AG04449 (cell line): ENCODE measurements around the gene KHK.

Experiments used
- CTCF ChIA-PET: fragments of 350-600 bp; formaldehyde crosslinking; extraction: SDS; loops from one replicate; lab custom pipeline; 2021; ENCODE audit warnings: antibody characterized with exemption; lab: Yijun Ruan, JAX
- POLR2A ChIA-PET: fragments of 400-600, 350-600 bp; formaldehyde crosslinking; extraction: SDS; loops from one replicate; lab custom pipeline; 2020; ENCODE audit warnings: antibody characterized with exemption, inconsistent platforms; lab: Yijun Ruan, JAX
- DNase-seq: peaks from one replicate; pipeline ENCODE4 v3.0.0-alpha.2; 2010; ENCODE audit warnings: low read depth, low spot score
- H3K4me3 ChIP-seq: 2 replicates; pipeline ENCODE4 v1.5.1; 2011; ENCODE audit warnings: low read depth, mild to moderate bottlenecking, control low read depth, low read length
- TF ChIP-seq, protein P1 (sequence below): IDR thresholded peaks from one replicate; pipeline ENCODE4 v1.5.1; 2011; ENCODE audit warnings: mild to moderate bottlenecking, moderate library complexity, low read length, control low read depth, inconsistent platforms; ENCODE audit not compliant: insufficient read depth; ENCODE audit errors: missing control alignments

KHK gene

DNA sequence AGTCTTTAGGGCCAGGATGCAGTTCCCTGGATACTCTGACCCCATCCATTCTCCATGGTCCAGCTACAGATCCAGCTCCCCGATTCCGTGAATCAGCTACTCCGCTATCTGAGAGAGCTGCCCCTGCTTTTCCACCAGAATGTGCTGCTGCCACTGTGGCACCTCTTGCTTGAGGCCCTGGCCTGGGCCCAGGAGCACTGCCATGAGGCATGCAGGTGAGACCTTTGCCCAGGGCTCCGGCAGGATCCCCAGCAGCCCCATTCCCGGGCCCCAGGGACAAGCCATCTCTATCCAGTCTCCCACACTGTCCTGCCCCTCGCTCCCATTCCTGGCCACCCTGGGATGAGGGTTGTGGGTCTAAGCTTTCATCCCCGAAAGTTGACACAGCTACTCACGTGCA lies 46.3 kb upstream of the KHK start:
- POLR2A ChIA-PET, result interaction anchor here (0.7 to 3.4 kb wide), 2 partner anchors 10 to 39 kb away, joined by 3 to 13 read pairs; partner anchors contain the start of gene AGBL5
- CTCF ChIA-PET, result interaction anchor here (1.0 to 1.8 kb wide), 3 partner anchors 9 to 24 kb away, joined by 3 to 6 read pairs (median 3); no protein-coding TSS in a partner anchor
- TF ChIP-seq, protein P1, sequence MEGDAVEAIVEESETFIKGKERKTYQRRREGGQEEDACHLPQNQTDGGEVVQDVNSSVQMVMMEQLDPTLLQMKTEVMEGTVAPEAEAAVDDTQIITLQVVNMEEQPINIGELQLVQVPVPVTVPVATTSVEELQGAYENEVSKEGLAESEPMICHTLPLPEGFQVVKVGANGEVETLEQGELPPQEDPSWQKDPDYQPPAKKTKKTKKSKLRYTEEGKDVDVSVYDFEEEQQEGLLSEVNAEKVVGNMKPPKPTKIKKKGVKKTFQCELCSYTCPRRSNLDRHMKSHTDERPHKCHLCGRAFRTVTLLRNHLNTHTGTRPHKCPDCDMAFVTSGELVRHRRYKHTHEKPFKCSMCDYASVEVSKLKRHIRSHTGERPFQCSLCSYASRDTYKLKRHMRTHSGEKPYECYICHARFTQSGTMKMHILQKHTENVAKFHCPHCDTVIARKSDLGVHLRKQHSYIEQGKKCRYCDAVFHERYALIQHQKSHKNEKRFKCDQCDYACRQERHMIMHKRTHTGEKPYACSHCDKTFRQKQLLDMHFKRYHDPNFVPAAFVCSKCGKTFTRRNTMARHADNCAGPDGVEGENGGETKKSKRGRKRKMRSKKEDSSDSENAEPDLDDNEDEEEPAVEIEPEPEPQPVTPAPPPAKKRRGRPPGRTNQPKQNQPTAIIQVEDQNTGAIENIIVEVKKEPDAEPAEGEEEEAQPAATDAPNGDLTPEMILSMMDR, result no peak

DNA sequence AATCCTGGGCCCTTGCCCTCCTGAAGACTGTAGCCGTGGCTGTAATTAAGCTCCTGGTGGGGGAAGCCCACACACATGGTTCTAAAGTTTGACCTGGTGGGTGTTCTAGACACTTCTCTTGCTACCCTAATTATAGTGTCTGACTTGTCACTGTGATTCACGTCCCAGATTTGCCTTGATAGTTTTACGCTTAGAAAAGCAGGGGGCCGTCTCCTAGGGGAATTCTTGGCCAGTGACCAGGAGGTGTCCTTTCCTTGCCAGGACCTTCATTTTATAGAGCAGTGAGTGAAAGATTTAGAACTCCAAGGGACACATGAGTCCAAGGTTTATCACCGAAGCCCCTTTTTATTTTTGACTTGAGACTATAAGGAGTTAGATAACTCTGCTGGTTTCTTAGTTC lies 44.8 kb upstream of the KHK start:
- CTCF ChIA-PET, result interaction anchor here (1.4 kb wide), 1 partner anchor 9 kb away, joined by 5 read pairs; the partner anchor contains the start of gene TMEM214

More for the DNA sequence above, 46.3 kb upstream of the KHK start:
- no peak overlapping the region for H3K4me3 ChIP-seq
- no peak for DNase-seq

DNA sequence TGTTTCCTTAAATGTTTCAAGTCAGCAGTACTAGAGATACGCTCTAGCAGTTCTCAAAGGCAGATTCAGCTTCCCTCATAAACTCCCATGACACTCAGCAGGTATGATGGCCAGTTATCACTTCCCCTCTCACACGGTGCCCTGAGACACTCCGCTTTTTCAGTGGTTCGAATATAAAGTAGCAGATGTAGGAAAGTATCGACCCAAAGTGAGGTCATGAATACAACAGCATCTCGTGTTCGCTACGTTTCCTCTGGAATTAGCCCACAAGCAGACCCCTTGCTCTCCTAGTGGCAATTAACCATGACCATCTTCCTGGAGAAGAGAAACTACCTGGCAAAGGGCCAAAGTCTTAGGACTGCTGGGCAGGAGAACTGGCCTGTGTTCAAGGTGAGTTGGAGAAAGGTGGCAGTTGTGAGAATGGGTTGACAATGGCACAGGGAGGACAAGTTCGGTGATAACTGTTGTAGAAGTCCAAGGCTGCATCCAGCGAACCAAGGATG lies 44.4 kb upstream of the KHK start:
- TF ChIP-seq, protein P1, result no peak
- CTCF ChIA-PET, result interaction anchor here (1.4 kb wide), 1 partner anchor 9 kb away, joined by 5 read pairs; the partner anchor contains the start of gene TMEM214
- H3K4me3 ChIP-seq, result no peak overlapping the region
- POLR2A ChIA-PET, result interaction anchor here (3.4 kb wide), 1 partner anchor 9 kb away, joined by 13 read pairs; the partner anchor contains the start of gene AGBL5
- DNase-seq, result no peak

More for the DNA sequence above, 44.8 kb upstream of the KHK start:
- TF ChIP-seq, protein P1, result no peak
- POLR2A ChIA-PET, result interaction anchor here (3.4 kb wide), 1 partner anchor 9 kb away, joined by 13 read pairs; the partner anchor contains the start of gene AGBL5
- H3K4me3 ChIP-seq, result no peak overlapping the region
- no peak for DNase-seq

DNA sequence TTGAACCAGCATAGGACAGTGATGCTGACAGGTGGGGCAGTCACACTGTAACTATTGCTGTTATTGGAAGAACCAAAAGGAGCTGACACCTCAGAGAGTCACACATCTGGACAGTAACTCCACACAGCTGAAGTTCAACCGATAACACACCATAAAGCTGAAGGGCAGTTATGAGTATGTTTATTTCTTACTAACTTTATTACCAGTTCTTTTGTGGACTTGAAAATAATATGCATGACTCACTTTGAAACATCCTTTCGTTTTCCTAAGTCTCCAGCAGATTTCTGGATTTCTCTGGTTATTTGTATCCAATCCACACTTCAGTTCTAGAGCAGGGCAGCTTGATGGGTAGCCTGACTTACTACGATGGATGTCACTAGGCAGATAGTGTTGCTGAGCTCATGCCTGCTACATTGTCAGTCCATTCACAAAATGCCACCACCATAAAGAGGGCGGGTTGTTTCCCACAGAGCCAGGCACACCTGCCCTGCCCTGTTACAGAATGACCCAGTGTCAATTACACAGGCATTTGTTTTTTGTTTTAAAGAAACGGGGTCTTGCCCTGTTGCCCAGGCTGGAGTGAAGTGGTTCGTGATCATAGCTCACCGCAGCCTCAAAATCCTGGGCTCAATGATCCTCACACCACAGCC lies 43.5 kb upstream of the KHK start:
- TF ChIP-seq, protein P1, result no peak
- POLR2A ChIA-PET, result interaction anchor here (0.6 kb wide), 1 partner anchor 13 kb away, joined by 3 read pairs; no protein-coding TSS in a partner anchor
- CTCF ChIA-PET, result interaction anchor here (0.8 to 1.2 kb wide), 2 partner anchors 10 to 81 kb away, joined by 3 read pairs; no protein-coding TSS in a partner anchor

DNA sequence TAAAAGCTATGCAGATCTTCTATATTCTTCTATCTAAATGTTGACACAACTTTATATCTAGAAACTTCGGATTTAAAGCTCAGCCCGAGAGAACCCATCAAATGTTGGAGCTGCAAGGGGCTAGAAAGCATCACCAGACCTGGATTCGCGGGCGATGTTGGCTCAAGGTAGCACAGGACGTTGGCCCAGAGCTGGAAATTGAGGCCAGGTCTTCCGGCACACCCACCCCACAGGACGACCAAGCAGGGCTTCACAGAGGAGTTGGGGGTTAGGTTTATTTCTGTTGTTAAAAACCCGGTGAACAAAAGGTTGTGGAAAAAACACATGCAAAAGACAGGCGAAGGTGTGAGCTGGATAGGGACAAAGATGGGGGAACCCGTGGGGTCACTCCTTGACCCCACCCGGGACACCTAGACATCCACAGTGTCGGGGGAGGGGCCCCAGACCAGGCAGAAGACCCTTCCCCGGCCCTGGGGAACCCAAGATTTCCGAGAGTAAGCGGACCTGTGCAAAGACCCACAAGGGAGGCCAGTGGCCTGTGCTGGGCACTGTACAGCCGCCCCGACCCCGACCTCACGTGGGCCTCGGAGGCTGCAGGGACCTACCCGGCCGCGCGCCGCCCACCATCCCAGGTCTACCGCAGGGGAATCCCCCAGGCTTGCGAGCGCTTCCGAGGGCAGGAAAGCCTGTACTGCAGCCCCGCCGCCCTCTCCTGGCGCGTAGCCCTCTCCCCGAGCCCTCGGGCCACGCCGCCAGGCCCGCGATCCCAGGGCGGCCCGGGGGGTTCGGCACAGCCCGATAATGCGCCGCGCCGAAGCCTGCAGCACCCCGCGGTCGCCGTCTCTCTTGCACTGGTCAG lies 36.9 kb upstream of the KHK start:
- TF ChIP-seq, protein P1, result no peak
- ChIA-PET CTCF (interaction anchor here (0.8 to 4.3 kb wide), 11 partner anchors 9 to 204 kb away, joined by 3 to 35 read pairs (median 7); partner anchors contain the start of genes EMILIN1, KHK, OST4 and TMEM214), POLR2A (interaction anchor here (1.0 to 4.2 kb wide), 9 partner anchors 9 to 38 kb away, joined by 5 to 31 read pairs (median 15); partner anchors contain the start of genes EMILIN1, KHK and OST4)
- peak overlapping the region; percentile 93 for H3K4me3 ChIP-seq
- DNase-seq, result no peak

More for the DNA sequence above, 43.5 kb upstream of the KHK start:
- DNase-seq, result no peak
- no peak overlapping the region for H3K4me3 ChIP-seq
